CD4-positive, CD25-positive, alpha-beta regulatory T cell (primary cell): ENCODE results near the gene GSDME. TPM values are rescaled to one million over a fixed set of nuclear protein-coding genes. Genes with fewer than 3 reads are reported as not detected.
"Not testable (repeated sequence)": the region's sequence is repeated elsewhere in the genome, so short reads cannot be mapped to it uniquely, and the experiment has no call there.

ENCODE experiments used
- ATAC-seq, 2 donors: fragments of 150-1000 bp; cut with Tn5 transposase; one replicate each; pipeline ENCODE4 v1.10.0; 2021; ENCODE audit warnings: low read depth in 2 of 2, moderate number of reproducible peaks in 2 of 2, moderate library complexity in 1 of 2
- DNase-seq, 3 donors: peaks; one replicate each; pipeline versions ENCODE4 v3.0.0 to v3.0.0-alpha.2; 2012 to 2022; ENCODE audit warnings: mixed read lengths in 1 of 3
- H3K27ac ChIP-seq: one replicate; pipeline ENCODE4 v1.7.0; 2013; ENCODE audit warnings: mild to moderate bottlenecking, low read length; ENCODE audit not compliant: insufficient read depth, poor library complexity, severe bottlenecking
- H3K27me3 ChIP-seq: one replicate; pipeline ENCODE4 v1.7.0; 2013; ENCODE audit warnings: low read length; ENCODE audit not compliant: control insufficient read depth, insufficient read depth
- H3K36me3 ChIP-seq: one replicate; pipeline ENCODE4 v1.7.0; 2013; ENCODE audit warnings: mild to moderate bottlenecking, low read length, moderate library complexity; ENCODE audit not compliant: control insufficient read depth, insufficient read depth
- H3K4me1 ChIP-seq: 2 replicates; pipeline ENCODE4 v1.7.0; 2013; ENCODE audit warnings: mild to moderate bottlenecking, low read length; ENCODE audit not compliant: insufficient read depth, control insufficient read depth, poor library complexity, severe bottlenecking
- H3K4me3 ChIP-seq: one replicate; pipeline ENCODE4 v1.7.0; 2013; ENCODE audit warnings: low read depth, mild to moderate bottlenecking, low read length, moderate library complexity
- H3K9me3 ChIP-seq, 2 experiments: 1 replicate in 1 of 2; 2 replicates in 1 of 2; pipeline ENCODE4 v1.7.0; 2013; ENCODE audit warnings: low read length in 2 of 2, mild to moderate bottlenecking in 1 of 2, moderate library complexity in 1 of 2; ENCODE audit not compliant: control insufficient read depth in 2 of 2
- H3K27ac Mint-ChIP-seq, 3 donors: one replicate each; pipeline ENCODE4 v1.8.0; 2020 to 2022; ENCODE audit warnings: mild to moderate bottlenecking in 3 of 3, mixed read lengths in 3 of 3, moderate library complexity in 2 of 3
- H3K27me3 Mint-ChIP-seq: one replicate; pipeline ENCODE4 v1.8.0; 2022; ENCODE audit warnings: mild to moderate bottlenecking, mixed read lengths
- H3K36me3 Mint-ChIP-seq: one replicate; pipeline ENCODE4 v1.8.0; 2020; ENCODE audit warnings: mixed read lengths
- H3K4me1 Mint-ChIP-seq, 4 donors: one replicate each; pipeline ENCODE4 v1.8.0; 2020 to 2022; ENCODE audit warnings: mixed read lengths in 4 of 4, mild to moderate bottlenecking in 1 of 4
- H3K4me3 Mint-ChIP-seq, 4 donors: one replicate each; pipeline ENCODE4 v1.8.0; 2020 to 2022; ENCODE audit warnings: mild to moderate bottlenecking in 4 of 4, mixed read lengths in 4 of 4, moderate library complexity in 3 of 4
- H3K9me3 Mint-ChIP-seq, 7 donors: one replicate each; pipeline ENCODE4 v1.8.0; 2020 to 2022; ENCODE audit warnings: mixed read lengths in 7 of 7, mild to moderate bottlenecking in 3 of 7, moderate library complexity in 2 of 7
- polyA plus RNA-seq, 4 donors: library from polyadenylated mRNA; unstranded; fragments of 300-500 nt; fragmentation: Illumina TruSeq; gene quantifications; one replicate each; pipeline ENCODE4 v1.2.3, GENCODE V29; 2021
- total RNA-seq: library from RNA; stranded (reverse); gene quantifications from one replicate; pipeline ENCODE4 v1.2.3, GENCODE V29; 2022

The GSDME gene
- total and polyA plus RNA-seq, 5 donors from 2014 or later = 0.15 to 0.55 (median 0.38) TPM; not detected in 2

- Mint-ChIP-seq H3K4me3 (no peak overlapping the region), H3K27me3 (peaks cover 30% of the 10 kb centered on the region), H3K4me1 (no peaks in the 10 kb centered on the region), H3K27ac (no peak overlapping the region), H3K36me3 (no peaks in the 10 kb centered on the region), H3K9me3 (peaks cover 0 to 30% (median 3%) of the 10 kb centered on the region in 7 donors)
- no peaks in the 10 kb centered on the region for H3K36me3 ChIP-seq
- DNase-seq = no peak
- H3K4me3 ChIP-seq = no peak overlapping the region
- peaks cover 0 to 5% of the 10 kb centered on the region in 2 experiments for H3K9me3 ChIP-seq
- H3K4me1 ChIP-seq = no peaks in the 10 kb centered on the region
- peaks cover 2% of the 10 kb centered on the region for H3K27me3 ChIP-seq
- ATAC-seq = no peak
- no peak overlapping the region for H3K27ac ChIP-seq
These were observed 18.0 kb downstream of the GSDME start for GRCh38 chr7:24739306-24739705.

- H3K36me3 ChIP-seq = no peaks in the 10 kb centered on the region
- peaks cover 27% of the 10 kb centered on the region for H3K27me3 Mint-ChIP-seq
- no peak for DNase-seq
These were observed 18.7 kb downstream of the GSDME start for GRCh38 chr7:24738577-24738976.

GRCh38 chr7:24737281-24737680, 20.0 kb downstream of the GSDME start:
- H3K27ac Mint-ChIP-seq = no peak overlapping the region
- H3K9me3 Mint-ChIP-seq = peaks cover 0 to 30% (median 3%) of the 10 kb centered on the region in 7 donors
- Histone ChIP-seq H3K4me1 (no peaks in the 10 kb centered on the region), H3K36me3 (no peaks in the 10 kb centered on the region), H3K27me3 (peaks cover 2% of the 10 kb centered on the region), H3K27ac (no peak overlapping the region), H3K9me3 (peaks cover 0 to 5% of the 10 kb centered on the region in 2 experiments), H3K4me3 (no peak overlapping the region)
- no peaks in the 10 kb centered on the region for H3K4me1 Mint-ChIP-seq
- peaks cover 24% of the 10 kb centered on the region for H3K27me3 Mint-ChIP-seq
- no peak for ATAC-seq
- no peak overlapping the region for H3K4me3 Mint-ChIP-seq
- H3K36me3 Mint-ChIP-seq = no peaks in the 10 kb centered on the region
- no peak for DNase-seq

More at GRCh38 chr7:24738577-24738976, 18.7 kb downstream of the GSDME start:
- peak overlapping the region in 1 of 3 donors; percentile 15 for H3K27ac Mint-ChIP-seq
- no peak overlapping the region for H3K4me3 ChIP-seq
- no peaks in the 10 kb centered on the region for H3K36me3 Mint-ChIP-seq
- H3K4me3 Mint-ChIP-seq = no peak overlapping the region
- H3K4me1 Mint-ChIP-seq = no peaks in the 10 kb centered on the region
- H3K9me3 Mint-ChIP-seq = peaks cover 0 to 30% (median 3%) of the 10 kb centered on the region in 7 donors
- peaks cover 0 to 5% of the 10 kb centered on the region in 2 experiments for H3K9me3 ChIP-seq
- H3K27me3 ChIP-seq = peaks cover 2% of the 10 kb centered on the region
- ATAC-seq = no peak
- no peaks in the 10 kb centered on the region for H3K4me1 ChIP-seq
- no peak overlapping the region for H3K27ac ChIP-seq

GRCh38 chr7:24735594-24735993, 21.7 kb downstream of the GSDME start:
- not testable (repeated sequence) for H3K27ac Mint-ChIP-seq, H3K9me3 ChIP-seq, H3K36me3 Mint-ChIP-seq, H3K4me3 Mint-ChIP-seq, H3K36me3 ChIP-seq, ATAC-seq, DNase-seq, H3K27ac ChIP-seq, H3K4me1 Mint-ChIP-seq, H3K4me1 ChIP-seq, H3K27me3 ChIP-seq, H3K4me3 ChIP-seq
- H3K9me3 Mint-ChIP-seq = peaks cover 0 to 30% (median 3%) of the 10 kb centered on the region in 7 donors
- H3K27me3 Mint-ChIP-seq = peaks cover 31% of the 10 kb centered on the region

- H3K27ac ChIP-seq = no peak overlapping the region
- no peak overlapping the region for H3K27ac Mint-ChIP-seq
- peaks cover 0 to 30% (median 3%) of the 10 kb centered on the region in 7 donors for H3K9me3 Mint-ChIP-seq
- H3K27me3 ChIP-seq = peaks cover 2% of the 10 kb centered on the region
- DNase-seq (no peak), ATAC-seq (no peak)
- H3K4me1 ChIP-seq = no peaks in the 10 kb centered on the region
- no peaks in the 10 kb centered on the region for H3K4me1 Mint-ChIP-seq
- no peaks in the 10 kb centered on the region for H3K36me3 Mint-ChIP-seq
- no peak overlapping the region for H3K4me3 Mint-ChIP-seq
- H3K4me3 ChIP-seq = no peak overlapping the region
- H3K27me3 Mint-ChIP-seq = peaks cover 30% of the 10 kb centered on the region
- H3K36me3 ChIP-seq = no peaks in the 10 kb centered on the region
- H3K9me3 ChIP-seq = peaks cover 0 to 5% of the 10 kb centered on the region in 2 experiments
These were observed 23.0 kb downstream of the GSDME start for GRCh38 chr7:24734306-24734705.

GRCh38 chr7:24733414-24734060, 23.7 kb downstream of the GSDME start:
- Mint-ChIP-seq H3K27me3 (peaks cover 23% of the 10 kb centered on the region), H3K36me3 (no peaks in the 10 kb centered on the region), H3K4me1 (peaks cover 0 to 5% (median 2%) of the 10 kb centered on the region in 4 donors), H3K4me3 (no peak overlapping the region), H3K9me3 (peaks cover 0 to 25% (median 3%) of the 10 kb centered on the region in 7 donors), H3K27ac (no peak overlapping the region)
- Histone ChIP-seq H3K4me1 (no peaks in the 10 kb centered on the region), H3K9me3 (peaks cover 0 to 3% of the 10 kb centered on the region in 2 experiments), H3K4me3 (no peak overlapping the region), H3K36me3 (no peaks in the 10 kb centered on the region), H3K27ac (no peak overlapping the region), H3K27me3 (peaks cover 2% of the 10 kb centered on the region)
- ATAC-seq (no peak), DNase-seq (no peak)

GRCh38 chr7:24732646-24733413, 24.4 kb downstream of the GSDME start:
- Histone ChIP-seq H3K9me3 (no peaks in the 10 kb centered on the region), H3K27ac (no peak overlapping the region), H3K36me3 (no peaks in the 10 kb centered on the region), H3K27me3 (no peaks in the 10 kb centered on the region), H3K4me1 (no peaks in the 10 kb centered on the region), H3K4me3 (no peak overlapping the region)
- Mint-ChIP-seq H3K4me3 (no peak overlapping the region), H3K9me3 (peaks cover 0 to 18% (median 1%) of the 10 kb centered on the region in 7 donors), H3K4me1 (peaks cover 0 to 10% (median 2%) of the 10 kb centered on the region in 4 donors), H3K36me3 (no peaks in the 10 kb centered on the region), H3K27me3 (peaks cover 18% of the 10 kb centered on the region), H3K27ac (no peak overlapping the region)
- ATAC-seq (no peak), DNase-seq (no peak)
